Immature natural killer cell (primary cell): ENCODE data around the gene SMAD6. TPM values are rescaled to one million over a fixed set of nuclear protein-coding genes. Genes with fewer than 3 reads are reported as not detected.
A peak's percentile ranks its signal among the peaks of the same experiment; 100 is the strongest.
"Not testable (repeated sequence)": the region's sequence is repeated elsewhere in the genome, so short reads cannot be mapped to it uniquely, and the experiment has no call there.

ENCODE experiments used
- DNase-seq, 3 donors: peaks; one replicate each; pipeline ENCODE4 v3.0.0; 2022; ENCODE audit warnings: mixed read lengths in 1 of 3
- H3K27ac Mint-ChIP-seq, 6 donors: one replicate each; pipeline ENCODE4 v1.8.0; 2020; ENCODE audit warnings: mixed read lengths in 6 of 6, mild to moderate bottlenecking in 5 of 6, inconsistent platforms in 4 of 6, moderate library complexity in 3 of 6
- H3K27me3 Mint-ChIP-seq, 3 donors: one replicate each; pipeline ENCODE4 v1.8.0; 2020 to 2021; ENCODE audit warnings: low read depth in 3 of 3, mild to moderate bottlenecking in 3 of 3, mixed read lengths in 3 of 3, moderate library complexity in 3 of 3, inconsistent platforms in 1 of 3
- H3K36me3 Mint-ChIP-seq, 3 donors: one replicate each; pipeline ENCODE4 v1.8.0; 2020; ENCODE audit warnings: mixed read lengths in 3 of 3, inconsistent platforms in 2 of 3, mild to moderate bottlenecking in 2 of 3
- H3K4me1 Mint-ChIP-seq, 2 donors: one replicate each; pipeline ENCODE4 v1.8.0; 2020; ENCODE audit warnings: inconsistent platforms in 2 of 2, mild to moderate bottlenecking in 2 of 2, mixed read lengths in 2 of 2, moderate library complexity in 1 of 2
- H3K4me3 Mint-ChIP-seq, 5 donors: one replicate each; pipeline ENCODE4 v1.8.0; 2020; ENCODE audit warnings: mild to moderate bottlenecking in 5 of 5, mixed read lengths in 5 of 5, inconsistent platforms in 3 of 5, moderate library complexity in 3 of 5
- H3K9me3 Mint-ChIP-seq, 6 donors: one replicate each; pipeline ENCODE4 v1.8.0; 2020; ENCODE audit warnings: mild to moderate bottlenecking in 6 of 6, mixed read lengths in 6 of 6, inconsistent platforms in 4 of 6, moderate library complexity in 3 of 6
- polyA plus RNA-seq, 3 donors: library from polyadenylated mRNA; unstranded; fragments of 300-500 nt; fragmentation: Illumina TruSeq; gene quantifications; one replicate each; pipeline ENCODE4 v1.2.3, GENCODE V29; 2021

SMAD6 gene
- polyA plus RNA-seq, 3 donors from 2014 or later = not detected

- Mint-ChIP-seq H3K27ac (no peak overlapping the region), H3K36me3 (peaks cover 0 to 3% (median 0%) of the 10 kb centered on the region in 3 donors), H3K4me3 (no peak overlapping the region), H3K27me3 (peaks cover 0 to 2% (median 1%) of the 10 kb centered on the region in 3 donors), H3K9me3 (no peaks in the 10 kb centered on the region), H3K4me1 (no peaks in the 10 kb centered on the region)
- no peak for DNase-seq
These were observed 19.8 kb upstream of the SMAD6 start for GRCh38 chr15:66682246-66682645.

- Mint-ChIP-seq H3K27me3 (peaks cover 0 to 2% (median 1%) of the 10 kb centered on the region in 3 donors), H3K4me3 (no peak overlapping the region), H3K9me3 (no peaks in the 10 kb centered on the region), H3K27ac (no peak overlapping the region), H3K36me3 (peaks cover 0 to 3% (median 0%) of the 10 kb centered on the region in 3 donors), H3K4me1 (no peaks in the 10 kb centered on the region)
- no peak for DNase-seq
These were observed 19.2 kb upstream of the SMAD6 start for GRCh38 chr15:66682865-66683264.

GRCh38 chr15:66684136-66684681 is 17.8 kb upstream of the SMAD6 start:
- peaks cover 0 to 2% (median 0%) of the 10 kb centered on the region in 3 donors for H3K27me3 Mint-ChIP-seq
- H3K27ac Mint-ChIP-seq = no peak overlapping the region
- no peak overlapping the region for H3K4me3 Mint-ChIP-seq
- no peak for DNase-seq
- no peaks in the 10 kb centered on the region for H3K9me3 Mint-ChIP-seq
- H3K36me3 Mint-ChIP-seq = peaks cover 0 to 3% (median 0%) of the 10 kb centered on the region in 3 donors
- H3K4me1 Mint-ChIP-seq = no peaks in the 10 kb centered on the region

- no peaks in the 10 kb centered on the region for H3K9me3 Mint-ChIP-seq
- no peak for DNase-seq
- peaks cover 0 to 2% (median 0%) of the 10 kb centered on the region in 3 donors for H3K27me3 Mint-ChIP-seq
- no peak overlapping the region for H3K27ac Mint-ChIP-seq
- peaks cover 0 to 3% (median 0%) of the 10 kb centered on the region in 3 donors for H3K36me3 Mint-ChIP-seq
- no peaks in the 10 kb centered on the region for H3K4me1 Mint-ChIP-seq
- H3K4me3 Mint-ChIP-seq = no peak overlapping the region
These were observed 16.3 kb upstream of the SMAD6 start for GRCh38 chr15:66685638-66686150.

GRCh38 chr15:66690912-66691311 is 11.1 kb upstream of the SMAD6 start:
- not testable (repeated sequence) for H3K9me3 Mint-ChIP-seq, H3K4me3 Mint-ChIP-seq, H3K27ac Mint-ChIP-seq, H3K4me1 Mint-ChIP-seq, H3K27me3 Mint-ChIP-seq, DNase-seq, H3K36me3 Mint-ChIP-seq

- peaks cover 0 to 4% (median 2%) of the 10 kb centered on the region in 3 donors for H3K27me3 Mint-ChIP-seq
- DNase-seq = no peak
- H3K36me3 Mint-ChIP-seq = no peaks in the 10 kb centered on the region
- H3K9me3 Mint-ChIP-seq = no peaks in the 10 kb centered on the region
- no peak overlapping the region for H3K4me3 Mint-ChIP-seq
- H3K4me1 Mint-ChIP-seq = no peaks in the 10 kb centered on the region
- no peak overlapping the region for H3K27ac Mint-ChIP-seq
These were observed 10.3 kb upstream of the SMAD6 start for GRCh38 chr15:66691727-66692126.

- Mint-ChIP-seq H3K9me3 (no peaks in the 10 kb centered on the region), H3K27me3 (peaks cover 0 to 4% (median 2%) of the 10 kb centered on the region in 3 donors), H3K4me3 (no peak overlapping the region), H3K27ac (no peak overlapping the region), H3K36me3 (no peaks in the 10 kb centered on the region), H3K4me1 (no peaks in the 10 kb centered on the region)
- DNase-seq = no peak
These were observed 9.6 kb upstream of the SMAD6 start for GRCh38 chr15:66692391-66692790.

- Mint-ChIP-seq H3K4me3 (no peak overlapping the region), H3K27ac (no peak overlapping the region), H3K4me1 (no peaks in the 10 kb centered on the region), H3K36me3 (no peaks in the 10 kb centered on the region), H3K9me3 (no peaks in the 10 kb centered on the region), H3K27me3 (peaks cover 0 to 4% (median 2%) of the 10 kb centered on the region in 3 donors)
- DNase-seq = no peak
These were observed 9.0 kb upstream of the SMAD6 start for GRCh38 chr15:66692808-66693596.

GRCh38 chr15:66696770-66697169 is 5.3 kb upstream of the SMAD6 start:
- no peak overlapping the region for H3K4me3 Mint-ChIP-seq

GRCh38 chr15:66698318-66698961 is 3.6 kb upstream of the SMAD6 start:
- H3K4me1 Mint-ChIP-seq = peaks cover 15 to 18% of the 10 kb centered on the region in 2 donors
- no peaks in the 10 kb centered on the region for H3K36me3 Mint-ChIP-seq
- DNase-seq = no peak
- H3K27me3 Mint-ChIP-seq = peaks cover 3 to 8% (median 4%) of the 10 kb centered on the region in 3 donors
- no peak overlapping the region for H3K27ac Mint-ChIP-seq
- no peak overlapping the region for H3K4me3 Mint-ChIP-seq
- H3K9me3 Mint-ChIP-seq = no peaks in the 10 kb centered on the region

More at GRCh38 chr15:66696770-66697169, 5.3 kb upstream of the SMAD6 start:
- Mint-ChIP-seq H3K4me1 (peaks cover 8 to 9% of the 10 kb centered on the region in 2 donors), H3K9me3 (no peaks in the 10 kb centered on the region), H3K36me3 (no peaks in the 10 kb centered on the region), H3K27me3 (peaks cover 2 to 6% (median 3%) of the 10 kb centered on the region in 3 donors), H3K27ac (no peak overlapping the region)
- no peak for DNase-seq

- no peak for DNase-seq
- peaks cover 3 to 8% (median 4%) of the 10 kb centered on the region in 3 donors for H3K27me3 Mint-ChIP-seq
- no peak overlapping the region for H3K27ac Mint-ChIP-seq
- H3K36me3 Mint-ChIP-seq = no peaks in the 10 kb centered on the region
- no peaks in the 10 kb centered on the region for H3K9me3 Mint-ChIP-seq
- H3K4me1 Mint-ChIP-seq = peaks cover 15 to 18% of the 10 kb centered on the region in 2 donors
- H3K4me3 Mint-ChIP-seq = no peak overlapping the region
These were observed 3.1 kb upstream of the SMAD6 start for GRCh38 chr15:66698971-66699370.

- H3K27me3 Mint-ChIP-seq = peaks cover 5 to 11% (median 11%) of the 10 kb centered on the region in 3 donors
- DNase-seq = no peak
- no peaks in the 10 kb centered on the region for H3K36me3 Mint-ChIP-seq
- peak overlapping the region in 5 of 6 donors; percentile 5 to 57 (median 19) for H3K27ac Mint-ChIP-seq
- H3K4me1 Mint-ChIP-seq = peaks cover 22 to 27% of the 10 kb centered on the region in 2 donors
- no peaks in the 10 kb centered on the region for H3K9me3 Mint-ChIP-seq
- H3K4me3 Mint-ChIP-seq = peak overlapping the region; percentile 79 to 88 (median 85)
These were observed 1.6 kb upstream of the SMAD6 start for GRCh38 chr15:66700412-66700801.

GRCh38 chr15:66700802-66701421 is 1.1 kb upstream of the SMAD6 start:
- peak; percentile 76 to 82 (median 79) for DNase-seq
- peaks cover 22 to 27% of the 10 kb centered on the region in 2 donors for H3K4me1 Mint-ChIP-seq
- H3K27me3 Mint-ChIP-seq = peaks cover 5 to 16% (median 13%) of the 10 kb centered on the region in 3 donors
- H3K9me3 Mint-ChIP-seq = no peaks in the 10 kb centered on the region
- peak overlapping the region; percentile 85 to 93 (median 89) for H3K4me3 Mint-ChIP-seq
- peak overlapping the region in 3 of 6 donors; percentile 17 to 35 (median 19) for H3K27ac Mint-ChIP-seq
- H3K36me3 Mint-ChIP-seq = no peaks in the 10 kb centered on the region
